IPS-NIHi11 (cell line): Measurements from ENCODE around the gene TBX15.

Source experiments
- DNase-seq: peaks from one replicate; pipeline ENCODE4 v3.0.0; 2012; ENCODE audit warnings: mixed read lengths, low spot score

The TBX15 gene

DNA sequence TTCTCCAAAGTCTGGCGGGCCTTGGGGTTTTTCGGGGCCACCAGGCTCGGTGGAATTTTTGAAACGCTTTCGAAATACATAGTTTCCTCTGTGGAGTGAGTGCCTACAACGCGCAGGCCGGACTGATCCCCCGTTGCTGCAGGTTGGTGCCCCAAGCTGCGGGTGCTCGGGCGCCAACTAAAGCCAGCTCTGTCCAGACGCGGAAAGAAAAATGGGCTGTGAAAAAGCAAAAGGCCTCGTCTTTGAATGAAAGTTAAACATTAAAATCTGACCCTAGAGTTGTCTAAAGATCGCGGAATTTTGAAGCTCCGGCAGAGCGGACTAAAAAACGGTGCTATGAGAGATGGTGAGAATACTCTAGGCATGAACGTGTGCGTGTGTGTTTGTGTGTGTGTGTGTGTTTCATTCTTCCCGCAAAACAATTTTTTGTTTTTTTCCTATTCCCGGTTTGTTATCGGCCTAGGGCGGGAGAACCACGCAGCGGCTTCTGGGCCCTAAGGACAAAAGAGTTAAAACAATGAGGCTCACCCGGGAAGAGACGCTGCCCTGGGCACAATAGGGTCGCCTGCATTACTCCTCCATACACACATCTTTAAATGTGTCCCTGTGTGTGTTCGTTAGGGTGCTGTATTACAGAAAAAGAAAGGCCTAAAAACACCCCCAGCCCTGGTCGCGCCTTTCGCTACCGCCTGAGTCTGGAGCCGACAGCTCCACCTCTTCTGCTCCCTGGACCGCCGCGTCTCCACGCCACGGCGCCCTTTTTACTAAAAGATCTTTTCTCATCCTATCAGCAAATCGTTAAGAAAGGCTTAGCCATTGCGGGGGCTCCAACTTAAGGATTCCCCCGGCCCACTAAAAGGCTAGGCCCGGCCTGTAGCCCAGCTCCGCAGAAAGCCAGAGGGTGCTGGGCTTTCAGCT is 3.2 kb downstream of the TBX15 start:
- peak; percentile 11 for DNase-seq

DNA sequence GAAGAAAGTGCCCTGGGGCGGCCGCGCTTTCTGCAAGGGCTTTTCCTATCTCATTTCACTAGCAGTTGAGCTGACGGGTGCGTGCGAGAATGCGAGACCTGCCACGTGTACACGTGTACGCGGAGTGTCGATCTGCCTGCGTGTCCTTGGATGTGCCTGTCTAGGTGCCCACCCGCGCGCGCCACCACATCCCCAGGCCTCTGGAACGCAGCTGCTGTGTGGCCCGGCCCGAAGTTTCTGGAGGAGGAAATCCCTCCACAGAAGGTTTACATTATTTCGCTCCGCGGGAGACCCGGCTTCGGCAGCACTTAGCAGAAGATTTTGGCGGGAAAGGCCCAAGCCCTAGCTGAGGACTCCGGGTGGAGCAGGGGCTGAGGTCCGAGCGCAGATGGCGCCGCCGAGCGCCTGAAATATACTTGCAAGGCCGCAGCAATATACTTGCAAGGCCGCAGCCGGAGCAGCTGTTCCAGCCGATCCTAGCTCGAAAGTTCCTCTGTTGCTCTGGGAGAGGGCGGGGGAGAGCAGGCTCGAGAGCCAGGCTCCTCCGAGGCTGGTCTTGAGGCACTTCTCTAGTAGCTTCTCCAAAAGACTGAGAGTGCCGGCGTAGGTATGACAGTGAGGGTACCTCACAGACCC is 3.9 kb downstream of the TBX15 start:
- peak; percentile 72 for DNase-seq

DNA sequence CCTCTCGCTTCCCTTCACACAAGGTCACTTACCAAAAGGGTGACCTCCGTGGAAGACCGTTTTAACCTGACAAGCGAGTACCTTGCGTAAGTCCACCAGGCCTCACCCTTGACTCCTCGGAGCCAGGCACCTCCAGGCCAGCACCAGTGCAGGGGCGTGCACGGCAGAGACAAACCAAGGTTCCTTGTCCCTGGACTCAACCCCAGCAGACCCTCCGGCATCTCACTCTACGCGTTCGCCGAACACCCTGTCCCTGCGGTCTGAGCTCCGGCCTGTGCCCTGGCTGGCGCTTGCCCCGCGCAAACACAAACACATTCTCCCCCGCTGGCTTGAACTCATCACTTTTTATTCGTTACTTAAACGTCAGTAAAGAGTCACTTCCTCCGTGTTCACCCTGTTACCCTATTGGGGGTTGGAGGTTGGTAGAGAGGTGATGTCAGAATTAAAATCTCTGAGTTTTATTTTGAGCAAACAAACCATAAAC is 4.5 kb downstream of the TBX15 start:
- DNase-seq = no peak

DNA sequence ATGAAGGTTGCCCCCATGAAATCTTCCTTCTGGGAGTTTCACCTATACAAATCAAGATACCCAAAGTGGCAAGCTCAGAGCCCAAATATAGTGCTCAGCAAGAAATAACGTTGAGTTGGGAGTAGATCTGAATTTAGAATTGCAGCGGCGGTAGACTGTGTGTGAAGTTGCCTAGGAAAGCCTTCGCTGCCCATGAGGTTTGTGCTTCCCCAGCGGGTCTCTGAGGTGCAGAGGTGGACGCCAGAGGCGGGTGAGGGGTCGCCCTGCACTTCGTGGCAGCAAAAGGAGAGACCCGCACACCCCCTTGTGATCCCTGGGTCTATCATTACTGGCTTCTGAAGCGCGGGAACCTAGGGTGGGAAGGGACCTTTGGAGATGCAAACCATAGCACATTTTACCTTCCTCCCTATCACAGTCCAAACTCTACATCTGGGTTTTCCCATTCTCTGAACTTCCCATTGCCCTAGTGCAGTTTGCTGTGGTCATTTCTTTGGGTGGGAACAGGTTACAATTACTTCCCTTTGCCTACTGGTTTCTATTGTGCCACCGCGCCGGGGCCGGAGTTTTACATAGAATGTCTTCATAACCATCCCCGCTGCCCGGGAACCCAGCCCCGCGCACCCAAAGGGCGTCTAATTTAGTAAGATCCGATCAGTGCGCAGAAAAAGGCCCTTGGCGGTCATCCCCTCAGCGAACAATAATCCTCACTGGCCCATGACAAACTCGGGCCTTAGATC is 5.2 kb downstream of the TBX15 start:
- DNase-seq = no peak

DNA sequence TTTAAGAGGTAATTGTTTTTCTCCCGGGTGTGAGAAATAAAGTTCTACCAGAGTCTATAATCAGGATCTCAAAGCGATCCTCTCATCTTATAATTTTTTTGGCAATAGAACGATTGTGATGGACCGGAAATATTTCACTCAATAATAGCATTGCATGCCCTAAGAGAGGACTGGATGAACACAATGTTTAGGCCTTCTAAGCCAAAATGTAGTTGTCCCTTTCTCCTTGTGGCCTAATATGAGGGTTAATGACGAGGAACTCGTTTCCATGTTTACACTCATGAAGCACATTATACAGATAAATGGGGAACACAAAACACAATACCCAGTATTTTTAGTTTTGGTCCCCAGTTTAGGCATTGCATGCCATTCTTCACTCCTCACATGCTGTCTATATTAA is 5.9 kb downstream of the TBX15 start:
- DNase-seq = no peak

DNA sequence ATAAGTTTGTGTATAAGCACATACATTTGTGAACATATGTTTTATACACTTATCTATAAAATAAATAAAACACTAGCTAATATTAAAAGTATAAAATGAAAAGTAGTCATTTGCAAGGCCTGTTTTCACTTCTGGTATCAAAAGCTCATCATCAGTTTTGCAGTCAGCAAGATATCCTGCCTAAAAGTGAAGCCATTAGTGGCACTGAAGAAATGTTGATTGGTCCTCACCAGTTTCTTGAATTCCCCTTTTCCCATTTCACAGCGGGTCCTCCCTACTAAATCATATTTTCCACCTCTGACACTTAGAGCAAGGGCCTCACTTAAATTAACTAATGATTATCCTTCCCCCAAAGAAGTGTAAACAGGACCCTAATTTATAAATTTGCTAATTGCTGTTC is 6.7 kb downstream of the TBX15 start:
- DNase-seq = no peak

DNA sequence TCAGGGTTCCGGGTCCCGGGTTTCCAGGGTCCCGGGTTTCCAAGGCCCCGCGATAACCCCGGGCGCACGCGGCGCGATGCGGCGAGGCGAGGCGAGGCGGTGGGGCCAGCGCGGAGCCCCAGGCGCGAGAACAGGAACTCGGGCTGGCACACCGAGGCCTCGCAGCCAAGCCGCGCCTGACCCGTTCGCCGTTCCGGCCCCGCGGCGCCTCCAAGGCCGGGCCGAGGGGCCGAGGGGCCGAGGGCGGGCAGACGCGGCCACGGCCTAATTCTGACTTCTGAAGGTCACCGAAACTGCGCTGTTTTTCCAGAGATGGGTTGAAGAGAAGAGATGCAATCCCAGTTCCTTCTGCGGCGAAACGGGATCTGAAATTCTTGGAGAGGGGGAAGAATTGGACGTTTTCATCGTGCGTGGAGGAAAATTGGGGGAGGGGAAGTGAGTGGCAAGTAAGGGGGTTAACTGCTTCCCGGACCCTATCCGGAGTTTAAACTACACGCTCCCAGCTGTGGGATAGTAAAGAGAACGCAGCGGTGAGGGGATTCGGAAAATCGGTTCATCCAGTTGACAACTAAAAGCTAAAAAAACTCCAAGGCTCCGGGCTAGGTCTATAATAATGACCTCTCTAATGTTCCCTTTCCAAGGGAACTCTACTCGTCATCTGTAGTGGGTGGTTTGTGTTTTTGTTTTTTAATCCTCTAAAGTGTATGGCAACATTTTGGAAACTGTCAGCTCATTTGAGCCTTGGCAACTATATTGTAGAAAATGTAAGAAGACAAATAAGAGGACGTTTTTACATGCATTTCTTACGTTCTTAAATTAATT is 8.2 kb downstream of the TBX15 start:
- DNase-seq = no peak

DNA sequence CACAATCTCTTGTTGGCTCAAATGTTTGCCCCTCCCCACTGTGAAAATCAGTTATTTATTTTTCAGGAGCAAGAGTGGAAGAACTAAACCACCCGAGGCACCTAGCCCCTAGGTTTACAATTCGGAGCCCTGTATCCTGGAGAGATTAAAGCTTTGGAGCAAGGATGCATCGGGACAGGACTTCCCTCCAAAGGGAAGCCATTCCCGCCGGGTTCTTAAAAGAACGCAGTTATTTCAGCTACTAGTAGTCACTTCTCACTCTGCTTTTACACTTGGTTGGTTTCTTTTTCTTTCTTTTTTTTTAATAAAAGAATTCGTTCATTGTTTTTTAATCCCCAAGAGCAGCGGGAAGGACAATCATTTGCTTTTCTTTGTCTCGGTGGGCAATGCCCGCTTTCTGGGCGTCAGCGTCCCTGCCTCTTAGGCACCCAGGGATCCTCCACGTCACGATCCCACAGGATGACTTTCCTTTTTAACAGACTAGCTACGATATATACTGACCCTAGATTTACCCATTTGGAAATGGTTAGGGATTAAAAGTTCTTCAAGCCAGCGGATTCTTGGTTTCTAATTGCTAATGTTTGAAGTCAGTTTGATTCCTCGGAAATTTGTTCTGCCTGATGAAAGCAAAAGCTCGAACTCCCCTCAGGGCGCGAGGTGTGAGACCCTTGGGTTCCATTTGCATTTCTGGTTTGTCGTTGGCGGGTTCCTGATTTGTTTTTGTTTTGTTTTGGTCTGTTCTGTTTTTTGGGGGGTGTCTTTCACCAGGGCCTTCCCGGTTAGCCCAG is 9.0 kb downstream of the TBX15 start:
- no peak for DNase-seq

DNA sequence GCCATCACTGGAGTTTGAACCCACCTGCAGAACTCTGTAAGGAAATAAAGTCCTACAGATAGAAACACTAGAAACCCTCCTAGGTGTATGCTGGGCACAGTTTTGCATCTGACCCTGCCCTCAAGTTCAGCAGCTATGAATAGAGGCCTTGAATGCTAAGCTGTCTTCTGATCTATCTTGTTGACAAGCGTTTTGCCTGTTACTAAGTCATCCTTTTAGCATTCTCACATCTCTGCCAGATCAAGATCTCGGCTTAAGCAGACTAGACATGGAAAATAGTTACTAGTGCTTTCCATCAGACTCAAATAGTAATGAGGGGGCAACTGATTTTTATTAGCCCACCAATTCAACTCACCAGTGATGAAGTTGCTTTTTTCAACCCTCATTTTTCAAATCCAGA is 10.5 kb downstream of the TBX15 start:
- no peak for DNase-seq

DNA sequence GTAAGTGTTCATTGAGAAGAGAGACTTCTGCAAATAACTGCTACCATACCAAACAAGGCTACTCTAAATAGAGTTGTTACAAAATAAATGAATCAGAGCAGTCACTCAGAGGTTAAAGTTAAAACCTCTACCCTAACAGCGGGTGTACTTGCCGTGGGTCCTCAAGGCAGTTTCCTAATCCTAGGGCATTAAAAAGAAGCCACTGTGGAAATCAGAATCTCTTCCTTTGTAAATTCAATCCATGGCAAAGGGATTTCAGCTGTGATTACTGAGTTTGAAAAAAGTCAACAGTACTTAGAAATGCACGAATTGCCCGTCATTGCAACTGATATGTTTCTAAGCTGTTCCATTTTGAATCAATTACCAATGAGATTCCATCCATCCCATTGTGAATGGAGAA is 13.5 kb downstream of the TBX15 start:
- no peak for DNase-seq

DNA sequence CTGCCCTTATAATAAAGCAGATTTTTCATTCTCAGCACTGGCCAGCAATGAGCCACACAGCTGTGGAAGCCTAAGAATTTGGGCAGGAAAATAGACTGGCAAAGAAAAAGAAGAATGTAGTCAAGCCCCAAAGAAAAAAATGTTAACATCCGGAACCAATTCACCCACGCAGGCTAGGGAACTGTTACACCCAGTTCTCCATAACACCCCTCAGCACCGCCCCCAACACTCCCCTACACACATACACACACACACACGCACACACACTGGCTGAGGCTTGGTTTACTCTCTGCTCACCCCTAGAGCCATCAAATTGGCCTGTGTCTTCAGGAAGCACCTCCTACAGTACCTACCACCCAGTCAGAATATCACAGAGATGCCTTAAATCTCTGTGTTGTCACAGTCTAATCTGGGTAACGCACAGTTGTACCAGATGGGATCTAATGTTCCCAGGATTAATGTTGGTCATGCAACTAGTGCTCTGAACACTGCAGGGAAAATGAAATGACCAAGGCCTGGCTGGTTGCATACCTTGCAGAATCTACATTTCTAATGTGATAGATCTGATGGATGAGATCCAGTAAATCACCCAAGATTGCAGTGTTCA is 14.5 kb downstream of the TBX15 start:
- DNase-seq = no peak

DNA sequence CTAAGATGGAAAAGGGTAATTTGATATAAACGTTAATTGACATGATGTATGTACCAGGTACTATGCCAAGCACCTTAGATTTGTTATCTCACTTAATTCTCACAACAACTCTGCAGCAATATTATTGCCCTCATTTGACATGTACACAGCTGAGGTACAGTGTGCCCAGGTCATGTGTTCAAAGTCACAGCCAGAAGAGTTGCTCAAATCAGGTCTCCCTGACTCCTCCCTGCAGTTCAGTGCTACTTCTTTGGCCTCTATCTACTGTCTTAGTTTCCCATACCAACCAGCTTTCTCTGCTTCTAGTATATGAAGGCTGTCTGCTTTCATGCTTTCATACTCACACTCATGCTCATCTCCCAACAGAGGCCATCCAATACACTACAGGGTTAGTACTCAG is 15.1 kb downstream of the TBX15 start:
- no peak for DNase-seq

DNA sequence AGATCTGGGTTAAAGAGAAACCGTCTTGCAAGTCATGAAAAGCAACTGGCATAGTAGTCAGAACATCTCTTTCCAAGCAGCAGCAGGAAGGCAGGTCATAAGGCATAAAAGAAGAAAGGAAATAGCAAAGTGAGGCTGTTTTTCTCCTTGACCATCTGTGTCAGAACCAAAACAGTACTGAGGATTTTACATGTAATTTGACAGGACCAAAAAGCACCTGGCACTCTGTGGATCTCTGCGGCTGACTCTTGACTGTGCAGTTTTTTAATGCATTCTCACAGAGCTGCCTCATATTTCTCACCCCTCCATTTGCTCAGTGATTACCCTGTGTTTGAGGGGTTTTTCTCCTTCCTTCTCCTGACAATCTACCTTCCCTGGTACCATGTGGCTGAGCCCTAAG is 17.7 kb downstream of the TBX15 start:
- DNase-seq = no peak

DNA sequence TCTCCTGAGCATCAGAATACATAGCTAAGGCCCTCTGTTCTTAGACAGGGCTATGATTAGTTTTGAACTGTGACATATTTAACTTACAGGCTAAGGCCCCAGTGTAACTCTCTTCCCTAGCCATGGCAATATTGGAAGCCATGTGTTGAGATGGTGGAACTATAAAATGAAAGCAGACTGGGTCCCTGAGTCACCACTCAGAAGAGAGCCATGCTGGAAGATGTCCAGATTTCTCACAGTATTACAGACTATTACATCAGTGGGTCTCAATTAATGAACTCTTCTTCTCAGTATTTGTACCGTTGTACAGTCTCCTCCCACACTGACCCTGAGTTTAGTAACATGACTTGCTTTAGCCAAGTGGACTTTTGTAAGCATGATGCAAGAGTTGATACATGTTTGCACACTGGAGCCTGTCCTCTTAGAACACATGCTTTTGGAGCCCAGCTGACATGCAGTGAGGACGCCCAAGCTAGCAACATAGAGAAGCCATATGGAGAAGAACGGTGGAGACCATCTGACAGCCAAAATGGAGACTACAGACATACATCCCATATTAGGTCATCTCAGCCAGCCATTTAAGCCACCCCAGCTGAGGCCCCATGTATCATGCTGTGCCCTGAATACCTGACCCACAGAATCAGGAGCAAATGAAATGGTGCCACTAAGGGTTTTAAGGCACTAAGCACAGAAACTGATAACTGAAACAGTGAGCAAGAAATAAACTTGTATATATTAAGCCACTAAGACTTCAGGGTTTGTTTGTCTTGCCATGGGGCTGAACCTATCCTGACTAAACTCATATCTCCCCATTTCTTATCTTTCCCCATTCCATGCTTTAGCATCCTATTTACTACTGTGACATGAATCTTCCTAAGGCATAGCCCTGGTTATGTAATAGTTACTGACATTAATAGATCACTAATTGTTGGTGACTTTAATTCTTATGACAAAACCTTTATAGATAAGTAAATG is 24.4 kb downstream of the TBX15 start:
- DNase-seq = no peak

DNA sequence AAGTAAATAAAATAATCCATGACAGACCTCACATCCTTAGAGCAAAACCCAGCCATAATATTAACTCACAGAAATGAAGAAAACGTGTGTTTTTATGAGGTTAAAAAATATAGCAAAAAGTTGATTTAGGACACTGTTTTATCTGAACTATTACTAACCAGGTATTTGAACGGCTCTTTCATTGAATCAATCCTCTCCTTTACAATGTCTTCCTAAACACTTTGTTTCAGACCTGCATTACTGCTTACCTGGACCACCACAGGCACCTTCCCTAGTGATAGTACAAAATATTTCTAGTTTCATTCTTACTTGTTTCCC is 25.0 kb downstream of the TBX15 start:
- DNase-seq = no peak

DNA sequence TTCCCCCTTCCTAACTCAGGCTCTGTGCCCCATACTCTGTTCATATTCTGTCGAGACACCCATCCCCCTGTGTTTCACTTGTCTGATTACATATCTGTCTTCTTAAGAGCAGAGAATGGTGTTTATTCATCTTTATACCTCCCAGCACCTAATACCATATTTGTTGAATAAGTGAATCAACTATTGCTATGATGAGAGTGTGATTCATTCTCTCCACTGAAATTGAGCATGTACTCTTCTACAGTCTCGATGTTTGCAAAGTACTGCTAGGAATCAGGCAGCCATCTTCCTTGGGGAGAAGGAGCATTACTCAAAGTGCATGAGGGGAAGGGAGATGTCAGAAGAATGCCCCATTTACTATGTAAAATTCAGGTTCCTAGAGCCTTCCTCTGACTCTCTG is 27.0 kb downstream of the TBX15 start:
- DNase-seq = no peak

DNA sequence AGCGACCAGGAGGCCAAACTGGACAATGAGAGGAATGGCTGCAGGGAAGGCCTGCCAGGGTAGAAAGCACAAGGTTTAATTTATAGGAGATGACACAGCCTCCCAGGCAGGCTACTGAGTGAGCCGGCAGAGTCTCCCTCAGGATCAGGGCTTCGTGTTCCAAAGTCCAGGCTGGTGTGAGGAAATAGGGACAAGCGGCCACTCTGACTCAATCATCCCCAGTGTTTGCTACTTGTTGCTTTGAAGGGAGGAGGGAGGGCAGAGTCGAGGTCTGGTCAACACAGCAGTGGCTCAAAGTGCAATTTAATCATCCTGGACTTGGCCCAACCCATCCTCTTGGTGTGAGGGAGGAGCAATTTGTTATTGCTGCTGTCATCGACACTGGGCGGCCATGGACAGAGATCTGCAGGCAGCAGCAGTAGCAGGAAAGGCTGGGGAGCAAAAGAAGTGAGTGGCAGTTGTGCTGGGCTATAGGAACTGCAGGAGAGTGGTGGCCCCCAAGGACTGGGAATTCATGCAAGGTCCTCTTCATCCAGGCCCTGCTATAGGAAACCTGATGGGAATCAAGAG is 27.5 kb downstream of the TBX15 start:
- DNase-seq = peak; percentile 13

DNA sequence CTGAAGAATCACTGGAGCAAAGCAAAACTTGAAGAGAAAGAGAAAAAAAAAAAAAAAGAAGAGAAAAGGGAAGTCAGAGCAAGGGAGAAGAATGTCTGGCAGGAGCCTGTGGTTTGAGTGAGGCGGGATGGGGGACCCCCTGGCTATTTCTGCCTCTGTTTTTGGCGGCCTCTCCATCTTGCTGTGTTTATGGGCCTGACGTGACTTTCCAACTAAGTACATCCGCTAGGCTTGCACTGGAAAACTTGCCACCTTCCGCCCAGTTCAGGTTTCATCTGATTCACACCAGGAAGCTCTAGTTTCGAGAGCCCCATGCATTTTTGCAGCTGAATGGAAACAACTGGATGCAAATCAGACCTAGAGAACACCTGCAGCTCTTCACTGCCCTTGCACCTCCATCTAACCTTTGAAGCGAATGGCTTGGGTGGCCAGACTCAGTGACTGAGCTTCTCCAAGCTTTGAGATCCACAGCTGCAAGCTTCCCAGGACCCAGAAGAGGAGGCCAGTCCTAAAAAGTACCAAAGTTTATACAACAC is 28.0 kb downstream of the TBX15 start:
- DNase-seq = peak; percentile 25
